Calu3 (cell line): Measurements from ENCODE around the gene NBEAL2. TPM values are rescaled to one million over a fixed set of nuclear protein-coding genes. Genes with fewer than 3 reads are reported as not detected.

ENCODE experiments used
- BruUV-seq: library from RNA; stranded (reverse); fragments of 400-500 nt; replicated peaks from 2 replicates; lab custom pipeline; 2021; lab: Mats Ljungman, UMichigan
- CTCF ChIA-PET: fragments of 300-600 bp; sonication (Branson Sonifier 250); formaldehyde crosslinking; loops from one replicate; lab custom pipeline; 2022; ENCODE audit warnings: antibody characterized with exemption; lab: Charles Lee
- DNase-seq: peaks from one replicate; pipeline ENCODE4 v3.0.0; 2022
- H3K27ac Mint-ChIP-seq: one replicate; pipeline ENCODE4 v1.8.0; 2022; ENCODE audit warnings: mixed read lengths; ENCODE audit not compliant: unreplicated experiment
- H3K27me3 Mint-ChIP-seq: one replicate; pipeline ENCODE4 v1.8.0; 2022; ENCODE audit warnings: mixed read lengths; ENCODE audit not compliant: unreplicated experiment
- H3K36me3 Mint-ChIP-seq: one replicate; pipeline ENCODE4 v1.8.0; 2022; ENCODE audit warnings: mild to moderate bottlenecking, moderate library complexity, mixed read lengths; ENCODE audit not compliant: insufficient read depth, unreplicated experiment
- H3K4me1 Mint-ChIP-seq: one replicate; pipeline ENCODE4 v1.8.0; 2022; ENCODE audit warnings: mild to moderate bottlenecking, low read depth, mixed read lengths; ENCODE audit not compliant: unreplicated experiment
- H3K4me3 Mint-ChIP-seq: one replicate; pipeline ENCODE4 v1.8.0; 2022; ENCODE audit warnings: mild to moderate bottlenecking, low read depth, moderate library complexity, mixed read lengths; ENCODE audit not compliant: unreplicated experiment
- H3K9me3 Mint-ChIP-seq: one replicate; pipeline ENCODE4 v1.8.0; 2022; ENCODE audit warnings: low read depth, mixed read lengths; ENCODE audit not compliant: unreplicated experiment
- CTCF ChIP-seq: fragments of 200-600 bp; IDR thresholded peaks from one replicate; pipeline ENCODE4 v1.8.0; 2022; ENCODE audit warnings: antibody characterized with exemption; ENCODE audit not compliant: unreplicated experiment
- intact Hi-C: fragments of 100-400 bp; cut with micrococcal nuclease; formaldehyde crosslinking; loops from one replicate; pipeline ENCODE4 v1.10.0; 2022; ENCODE audit not compliant: unreplicated experiment
- total RNA-seq: library from RNA; stranded (reverse); gene quantifications from 2 replicates; pipeline ENCODE4 v1.2.3, GENCODE V29; 2022

Gene NBEAL2
- total RNA-seq, 1 experiment from 2014 or later, result 143 TPM

DNA sequence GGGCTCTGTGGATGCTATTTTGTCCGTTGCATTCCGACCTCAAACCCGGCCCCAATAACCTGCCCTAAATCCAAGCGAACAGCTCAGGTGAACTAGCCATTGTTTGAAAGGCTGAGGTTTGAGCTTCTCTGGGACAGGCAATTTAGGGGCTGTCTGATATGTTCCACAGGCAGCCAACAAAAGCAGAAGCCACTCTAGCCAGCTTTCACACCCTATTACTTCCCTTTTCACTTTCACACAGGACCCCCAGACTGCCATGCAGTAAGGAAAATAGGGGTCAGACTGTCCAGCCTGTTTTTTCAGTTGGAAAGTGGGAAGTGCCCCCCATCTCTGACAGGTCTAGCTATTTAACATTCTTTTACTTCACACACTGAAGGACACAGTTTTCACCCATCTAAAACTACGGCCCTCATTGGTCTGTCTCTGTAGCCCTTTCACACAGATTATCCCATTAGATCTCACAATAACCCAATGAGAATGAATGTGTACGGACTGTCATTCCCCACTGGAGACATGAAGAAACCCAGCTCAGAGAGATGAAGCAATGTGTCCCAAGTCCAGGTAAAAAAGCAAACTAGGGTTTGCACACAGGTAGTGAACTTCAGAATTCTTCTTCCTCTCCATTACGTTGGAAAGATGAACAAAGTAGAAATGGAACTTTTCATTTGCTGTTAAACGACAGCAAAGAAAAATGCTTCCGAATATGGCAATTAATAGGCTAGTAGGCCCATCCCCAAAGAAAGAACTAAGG, 4.9 kb upstream of the NBEAL2 start:
- Mint-ChIP-seq H3K36me3 (peaks cover 55% of the 10 kb centered on the region), H3K27ac (no peak overlapping the region), H3K4me1 (peaks cover 56% of the 10 kb centered on the region), H3K27me3 (no peaks in the 10 kb centered on the region), H3K4me3 (peak overlapping the region; percentile 92), H3K9me3 (no peaks in the 10 kb centered on the region)
- BruUV-seq, result TSS peak; percentile 32
- CTCF ChIA-PET, result no interaction called here
- no peak for DNase-seq
- no peak for TF ChIP-seq CTCF
- intact Hi-C loops, result loop anchor here (5.0 kb wide), 1 partner anchor 32 kb away; no protein-coding TSS in a partner anchor

- peak; percentile 91 for DNase-seq
- no TSS peak for BruUV-seq
- H3K27ac Mint-ChIP-seq, result peak within 1 kb of the TSS; percentile 99
- H3K4me1 Mint-ChIP-seq, result peaks cover 37% of the 10 kb centered on the region
- H3K4me3 Mint-ChIP-seq, result peak within 1 kb of the TSS; percentile 92
- TF ChIP-seq CTCF, result no peak
- H3K9me3 Mint-ChIP-seq, result no peaks in the 10 kb centered on the region
- intact Hi-C loops, result loop anchor here (5.0 kb wide), 1 partner anchor 34 kb away; no protein-coding TSS in a partner anchor
- H3K36me3 Mint-ChIP-seq, result peaks cover 64% of the 10 kb centered on the region
- CTCF ChIA-PET, result interaction anchor here (0.6 to 1.7 kb wide), 11 partner anchors 29 to 305 kb away, joined by 3 to 12 read pairs (median 5); no protein-coding TSS in a partner anchor
- H3K27me3 Mint-ChIP-seq, result no peaks in the 10 kb centered on the region
These were observed 2.9 kb upstream of the NBEAL2 start, which contains the start of gene CCDC12 for GRCh38 chr3:46976326-46977190. CCDC12 (minus strand) TSS chr3:46976745; CDS start chr3:46976732, 13 bp downstream.

- no peaks in the 10 kb centered on the region for H3K27me3 Mint-ChIP-seq
- no peak for TF ChIP-seq CTCF
- no peaks in the 10 kb centered on the region for H3K9me3 Mint-ChIP-seq
- DNase-seq, result no peak
- H3K27ac Mint-ChIP-seq, result peak overlapping the region; percentile 25
- BruUV-seq, result no TSS peak
- peaks cover 59% of the 10 kb centered on the region for H3K36me3 Mint-ChIP-seq
- peak overlapping the region; percentile 92 for H3K4me3 Mint-ChIP-seq
- CTCF ChIA-PET, result no interaction called here
- H3K4me1 Mint-ChIP-seq, result peaks cover 33% of the 10 kb centered on the region
- intact Hi-C loops, result loop anchor here (5.0 kb wide), 1 partner anchor 36 kb away; no protein-coding TSS in a partner anchor
These were observed 1.7 kb upstream of the NBEAL2 start for GRCh38 chr3:46977811-46978195.

- no peaks in the 10 kb centered on the region for H3K27me3 Mint-ChIP-seq
- no TSS peak for BruUV-seq
- CTCF ChIA-PET, result no interaction called here
- no peak for DNase-seq
- intact Hi-C loops, result loop anchor here (5.0 kb wide), 1 partner anchor 36 kb away; no protein-coding TSS in a partner anchor
- peaks cover 39% of the 10 kb centered on the region for H3K4me1 Mint-ChIP-seq
- peak overlapping the region; percentile 92 for H3K4me3 Mint-ChIP-seq
- H3K27ac Mint-ChIP-seq, result peak overlapping the region; percentile 25
- peaks cover 61% of the 10 kb centered on the region for H3K36me3 Mint-ChIP-seq
- TF ChIP-seq CTCF, result no peak
- H3K9me3 Mint-ChIP-seq, result no peaks in the 10 kb centered on the region
These were observed 1.1 kb upstream of the NBEAL2 start for GRCh38 chr3:46978381-46978780.
